HepG2 (cell line): ENCODE measurements around the gene COL26A1. TPM values are rescaled to one million over a fixed set of nuclear protein-coding genes. Genes with fewer than 3 reads are reported as not detected.
A peak's percentile ranks its signal among the peaks of the same experiment; 100 is the strongest.

Experiments used
- ATAC-seq: fragments of 200-7000 bp; cut with Tn5 transposase; 3 replicates; pipeline ENCODE4 v1.9.1; 2020; ENCODE audit warnings: mild to moderate bottlenecking, moderate library complexity
- BruUV-seq: library from RNA; stranded (reverse); fragments of 400-500 nt; replicated peaks from 2 replicates; lab custom pipeline; 2021; lab: Mats Ljungman, UMichigan
- CTCF ChIA-PET: fragments of 300-600 bp; formaldehyde crosslinking; extraction: SDS; loops from one replicate; lab custom pipeline; 2021; ENCODE audit warnings: low total read pairs, inconsistent platforms, low intra/inter-chr PET ratio; lab: Yijun Ruan, JAX
- POLR2A ChIA-PET: fragments of 350-600 bp; sonication (Branson Sonifier 250); formaldehyde crosslinking; loops from one replicate; lab custom pipeline; 2020; ENCODE audit warnings: antibody characterized with exemption, inconsistent platforms; lab: Yijun Ruan, JAX
- DNase-seq: peaks from one replicate; pipeline ENCODE4 v3.0.0-alpha.2; 2015; ENCODE audit warnings: low spot score
- FAIRE-seq: peaks from 3 replicates; lab custom pipeline; 2011; peaks lifted over from hg19 to GRCh38; lab: Jason Lieb, UNC
- H2AFZ ChIP-seq: one replicate; pipeline ENCODE4 v1.6.1; 2011; ENCODE audit warnings: low read length, inconsistent platforms
- H3K27ac ChIP-seq: fragments of 300-600 bp; 3 replicates; pipeline ENCODE4 v1.8.0; 2011; ENCODE audit warnings: mixed run types, mild to moderate bottlenecking, mixed read lengths, low read length, inconsistent platforms; ENCODE audit not compliant: insufficient read depth; ENCODE audit errors: extremely low read length
- H3K27me3 ChIP-seq, 2 experiments: fragments of 200-600 bp in 1 of 2; 2 replicates in 1 of 2; 3 replicates in 1 of 2; pipeline versions ENCODE4 v1.6.0 to v1.8.0; 2011; ENCODE audit warnings: low read length in 2 of 2, mild to moderate bottlenecking in 2 of 2, moderate library complexity in 2 of 2, inconsistent platforms in 1 of 2; ENCODE audit not compliant: insufficient read depth in 2 of 2, control insufficient read depth in 1 of 2
- H3K36me3 ChIP-seq, 2 experiments: fragments of 200-600 bp in 1 of 2; replicated peaks in 1 of 2; 2 replicates in 1 of 2; 3 replicates in 1 of 2; pipeline versions ENCODE4 v1.5.1 to v1.8.0; 2011; ENCODE audit warnings: low read length in 2 of 2, inconsistent platforms in 1 of 2; ENCODE audit not compliant: insufficient read depth in 2 of 2, control insufficient read depth in 1 of 2
- H3K4me1 ChIP-seq: 2 replicates; pipeline ENCODE4 v1.5.1; 2012; ENCODE audit warnings: low read length, inconsistent platforms; ENCODE audit not compliant: insufficient read depth
- H3K4me2 ChIP-seq: 2 replicates; pipeline ENCODE4 v1.6.0; 2011; ENCODE audit warnings: low read depth, low read length, inconsistent platforms
- H3K4me3 ChIP-seq, 3 experiments: fragments of 200-600 bp in 1 of 3; sonication (generic), shearing (Covaris generic) in 1 of 3; replicated peaks in 1 of 3; 2 replicates each; pipeline ENCODE4 v1.5.1; 2011 to 2016; ENCODE audit warnings: low read length in 3 of 3, inconsistent platforms in 2 of 3, low read depth in 2 of 3, mild to moderate bottlenecking in 2 of 3, control low read depth in 1 of 3, mixed read lengths in 1 of 3; ENCODE audit not compliant: insufficient read depth in 1 of 3
- H3K79me2 ChIP-seq: one replicate; pipeline ENCODE4 v1.6.1; 2011; ENCODE audit warnings: low read length, inconsistent platforms; ENCODE audit not compliant: insufficient read depth
- H3K9ac ChIP-seq: 2 replicates; pipeline ENCODE4 v1.6.0; 2011; ENCODE audit warnings: mild to moderate bottlenecking, low read depth, low read length, inconsistent platforms; ENCODE audit not compliant: insufficient read depth
- H3K9me3 ChIP-seq: 2 replicates; pipeline ENCODE4 v1.5.1; 2012; ENCODE audit warnings: mild to moderate bottlenecking, low read length
- H4K20me1 ChIP-seq: 2 replicates; pipeline ENCODE4 v1.6.0; 2011; ENCODE audit warnings: inconsistent platforms, mild to moderate bottlenecking, low read length, moderate library complexity; ENCODE audit not compliant: insufficient read depth
- ATF6 ChIP-seq: sonication (generic); formaldehyde crosslinking; conservative IDR thresholded peaks from 2 replicates; pipeline ENCODE4 v1.4.0; 2020; ENCODE audit warnings: missing genetic modification reagents
- BRF2 ChIP-seq: sonication (generic); formaldehyde crosslinking; IDR thresholded peaks from 2 replicates; pipeline ENCODE4 v1.8.1; 2022; ENCODE audit warnings: mild to moderate bottlenecking, missing genetic modification reagents
- DNMT3B ChIP-seq: conservative IDR thresholded peaks from 2 replicates; pipeline ENCODE4 v1.6.1; 2016; ENCODE audit warnings: missing biosample characterization, control low read depth
- HMG20A ChIP-seq: IDR thresholded peaks from 2 replicates; pipeline ENCODE4 v1.6.1; 2016; ENCODE audit warnings: borderline replicate concordance
- HNF1B ChIP-seq: sonication (generic); formaldehyde crosslinking; IDR thresholded peaks from 2 replicates; pipeline ENCODE4 v1.5.1; 2020; ENCODE audit warnings: mild to moderate bottlenecking, moderate library complexity, missing genetic modification reagents
- IRX3 ChIP-seq: sonication (generic); formaldehyde crosslinking; IDR thresholded peaks from 2 replicates; pipeline ENCODE4 v1.8.1; 2023; ENCODE audit warnings: mild to moderate bottlenecking, low read depth, missing genetic modification reagents, borderline replicate concordance
- MBNL3 ChIP-seq: fragments of 250-450 bp; sonication (Bioruptor Pico); conservative IDR thresholded peaks from 2 replicates; pipeline ENCODE4 v1.8.0; 2022; ENCODE audit warnings: mild to moderate bottlenecking, inconsistent platforms
- SIX4 ChIP-seq: sonication (generic); formaldehyde crosslinking; IDR thresholded peaks from 2 replicates; pipeline ENCODE4 v1.4.0; 2020; ENCODE audit warnings: missing genetic modification reagents
- SP140L ChIP-seq: sonication (generic); formaldehyde crosslinking; IDR thresholded peaks from 2 replicates; pipeline ENCODE4 v1.4.0; 2020; ENCODE audit warnings: missing genetic modification reagents, borderline replicate concordance
- SP2 ChIP-seq: sonication (generic); formaldehyde crosslinking; IDR thresholded peaks from 2 replicates; pipeline ENCODE4 v1.5.1; 2020; ENCODE audit warnings: mild to moderate bottlenecking, missing genetic modification reagents
- ZFYVE20 ChIP-seq: sonication (generic); formaldehyde crosslinking; IDR thresholded peaks from 2 replicates; pipeline ENCODE4 v1.8.0; 2023; ENCODE audit warnings: low read depth, mild to moderate bottlenecking, moderate library complexity, missing genetic modification reagents, borderline replicate concordance
- WGBS: methylation state at CpG from one replicate; pipeline ENCODE4 v1.1.6; 2017; ENCODE audit warnings: low lambda C conversion rate; 5-methylcytosine and 5-hydroxymethylcytosine counted together
- in situ Hi-C: cut with HindIII; loops from 2 replicates; pipeline ENCODE4 v1.10.0; 2017; ENCODE audit warnings: low pct_unique_long_range_greater_than_20kb; ENCODE audit not compliant: extremely low pct_ligation_motif_present
- intact Hi-C: fragments of 100-400 bp; cut with micrococcal nuclease; formaldehyde crosslinking; loops from one replicate; pipeline ENCODE4 v1.10.0; 2022; ENCODE audit not compliant: unreplicated experiment
- polyA plus RNA-seq, 8 experiments: library from polyadenylated mRNA; depleted of rRNA in 3 of 8; stranded (reverse) in 7 of 8; unstranded in 1 of 8; fragments of >200 nt; fragmentation: Illumina TruSeq in 4 of 8; extraction: Trizol in 4 of 8; gene quantifications; 2 replicates each; pipeline versions ENCODE4 v1.2.1 to v1.2.3, GENCODE V29; 2011 to 2016; ENCODE audit warnings: low read depth in 4 of 8, missing spikeins in 1 of 8, mixed read lengths in 1 of 8; ENCODE audit not compliant: insufficient read depth in 1 of 8
- total RNA-seq, 5 experiments: library from RNA; depleted of rRNA; stranded (reverse); fragments of >200 nt; fragmentation: Illumina TruSeq; extraction: Trizol; gene quantifications; 2 replicates each; pipeline ENCODE4 v1.2.3, GENCODE V29; 2016; ENCODE audit warnings: low read depth in 1 of 5
- TF ChIP-seq, protein P1 (sequence below): sonication (generic); formaldehyde crosslinking; IDR thresholded peaks from 2 replicates; pipeline ENCODE4 v1.4.0; 2020; ENCODE audit warnings: missing genetic modification reagents, mild to moderate bottlenecking, borderline replicate concordance
- TF ChIP-seq, protein P2 (sequence below): sonication (generic); formaldehyde crosslinking; IDR thresholded peaks from 2 replicates; pipeline ENCODE4 v1.5.0; 2020; ENCODE audit warnings: mild to moderate bottlenecking, missing genetic modification reagents

Gene COL26A1
- total and polyA plus RNA-seq, 2 of the 13 experiments (the other 11 are each of a cell fraction or from before 2014, with no cell fraction given) = 7.8 to 9.2 TPM

DNA sequence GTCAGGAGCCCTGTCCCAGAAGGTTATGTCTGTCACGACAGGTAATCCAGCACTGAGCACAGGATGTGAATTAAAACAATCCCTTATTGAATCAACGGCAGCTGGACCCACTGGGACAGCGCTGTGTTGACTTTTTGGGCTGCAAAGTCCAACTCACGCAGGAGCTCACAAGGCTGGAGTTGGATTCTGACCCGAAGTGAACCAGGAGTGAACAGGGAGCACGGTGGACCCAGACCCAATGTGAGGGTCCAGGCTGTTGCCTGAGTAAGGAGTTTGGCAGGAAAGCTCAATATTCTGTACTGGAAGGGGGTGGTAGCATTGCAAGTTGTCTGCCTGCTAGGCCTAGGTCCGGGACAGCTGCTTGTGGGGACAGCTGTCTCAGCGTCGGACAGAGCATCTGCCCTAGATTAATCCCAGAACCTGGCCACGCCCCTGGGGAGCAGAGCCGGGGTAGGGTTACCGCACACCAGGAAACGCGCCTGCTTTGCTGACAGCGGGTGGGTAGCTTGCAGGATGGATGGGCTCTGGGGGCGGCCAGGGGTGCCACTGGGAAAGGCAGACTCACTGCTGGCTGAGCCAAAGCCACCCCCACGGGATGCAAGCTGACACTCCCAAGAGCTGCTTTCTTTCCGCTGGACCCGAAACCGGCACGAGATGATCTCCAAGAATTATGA lies 24.0 kb downstream of the COL26A1 start:
- H3K36me3 ChIP-seq = no peaks in the 10 kb centered on the region
- DNase-seq (peak; percentile 87), FAIRE-seq (peak; percentile 86), ATAC-seq (peak; percentile 88)
- no peaks in the 10 kb centered on the region for H3K79me2 ChIP-seq
- BruUV-seq = TSS peak; percentile 88
- peak overlapping the region; percentile 44 to 77 (median 71) for H3K4me3 ChIP-seq
- no peaks in the 10 kb centered on the region for H3K9me3 ChIP-seq
- in situ Hi-C loops (no loop called here), intact Hi-C loops (loop anchor here (1.0 kb wide), 1 partner anchor 25 kb away; no protein-coding TSS in a partner anchor)
- peak overlapping the region; percentile 84 for H3K27ac ChIP-seq
- ChIA-PET CTCF (no interaction called here), POLR2A (interaction anchor here (1.0 to 1.4 kb wide), 3 partner anchors 9 to 264 kb away, joined by 3 to 4 read pairs (median 4); no protein-coding TSS in a partner anchor)
- H3K9ac ChIP-seq = peak overlapping the region; percentile 56
- H3K27me3 ChIP-seq = no peaks in the 10 kb centered on the region
- peak overlapping the region; percentile 49 for H2AFZ ChIP-seq
- peaks cover 52% of the 10 kb centered on the region for H3K4me1 ChIP-seq
- no peaks in the 10 kb centered on the region for H4K20me1 ChIP-seq
- WGBS = 0% methylated on average over 16 of the region's 21 CpGs
- peak overlapping the region; percentile 76 for H3K4me2 ChIP-seq
- TF ChIP-seq DNMT3B (CRISPR knock-in tag) (no peak), SP140L (CRISPR knock-in tag) (no peak), HMG20A (no peak; the same call in 1 of the 2 replicates), ATF6 (CRISPR knock-in tag) (no peak), SP2 (CRISPR knock-in tag) (0 out of 2 replicates have a peak, but pooled peaks have one; percentile 27), SIX4 (CRISPR knock-in tag) (peak; percentile 71; the same call in 1 of the 2 replicates), ZFYVE20 (no peak), IRX3 (CRISPR knock-in tag) (no peak), MBNL3 (no peak), HNF1B (CRISPR knock-in tag) (peak; percentile 72), BRF2 (CRISPR knock-in tag) (no peak)
- TF ChIP-seq, protein P1, sequence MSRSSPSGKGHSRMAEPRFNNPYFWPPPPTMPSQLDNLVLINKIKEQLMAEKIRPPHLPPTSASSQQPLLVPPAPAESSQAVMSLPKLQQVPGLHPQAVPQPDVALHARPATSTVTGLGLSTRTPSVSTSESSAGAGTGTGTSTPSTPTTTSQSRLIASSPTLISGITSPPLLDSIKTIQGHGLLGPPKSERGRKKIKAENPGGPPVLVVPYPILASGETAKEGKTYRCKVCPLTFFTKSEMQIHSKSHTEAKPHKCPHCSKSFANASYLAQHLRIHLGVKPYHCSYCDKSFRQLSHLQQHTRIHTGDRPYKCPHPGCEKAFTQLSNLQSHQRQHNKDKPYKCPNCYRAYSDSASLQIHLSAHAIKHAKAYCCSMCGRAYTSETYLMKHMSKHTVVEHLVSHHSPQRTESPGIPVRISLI = no peak
- TF ChIP-seq, protein P2, sequence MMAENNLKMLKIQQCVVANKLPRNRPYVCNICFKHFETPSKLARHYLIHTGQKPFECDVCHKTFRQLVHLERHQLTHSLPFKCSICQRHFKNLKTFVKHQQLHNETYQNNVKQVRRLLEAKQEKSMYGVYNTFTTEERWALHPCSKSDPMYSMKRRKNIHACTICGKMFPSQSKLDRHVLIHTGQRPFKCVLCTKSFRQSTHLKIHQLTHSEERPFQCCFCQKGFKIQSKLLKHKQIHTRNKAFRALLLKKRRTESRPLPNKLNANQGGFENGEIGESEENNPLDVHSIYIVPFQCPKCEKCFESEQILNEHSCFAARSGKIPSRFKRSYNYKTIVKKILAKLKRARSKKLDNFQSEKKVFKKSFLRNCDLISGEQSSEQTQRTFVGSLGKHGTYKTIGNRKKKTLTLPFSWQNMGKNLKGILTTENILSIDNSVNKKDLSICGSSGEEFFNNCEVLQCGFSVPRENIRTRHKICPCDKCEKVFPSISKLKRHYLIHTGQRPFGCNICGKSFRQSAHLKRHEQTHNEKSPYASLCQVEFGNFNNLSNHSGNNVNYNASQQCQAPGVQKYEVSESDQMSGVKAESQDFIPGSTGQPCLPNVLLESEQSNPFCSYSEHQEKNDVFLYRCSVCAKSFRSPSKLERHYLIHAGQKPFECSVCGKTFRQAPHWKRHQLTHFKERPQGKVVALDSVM (CRISPR knock-in tag) = no peak
